GM23338 (cell line): Measurements from ENCODE around the gene GPHA2. TPM values are rescaled to one million over a fixed set of nuclear protein-coding genes. Genes with fewer than 3 reads are reported as not detected.
A peak's percentile ranks its signal among the peaks of the same experiment; 100 is the strongest.

Experiments used
- CREB1 ChIP-seq: fragments of 250-450 bp; sonication (Bioruptor Pico); IDR thresholded peaks from 2 replicates; pipeline ENCODE4 v1.5.0; 2020; ENCODE audit warnings: low read depth, mild to moderate bottlenecking, moderate library complexity
- EZH2phosphoT487 ChIP-seq: fragments of 200-600 bp; sonication (generic); IDR thresholded peaks from one replicate; pipeline ENCODE4 v1.8.1; 2018; ENCODE audit warnings: antibody characterized with exemption; ENCODE audit not compliant: unreplicated experiment
- JUNB ChIP-seq: IDR thresholded peaks from one replicate; pipeline ENCODE4 v1.6.1; 2016; ENCODE audit warnings: antibody characterized with exemption; ENCODE audit not compliant: unreplicated experiment
- POLR2AphosphoS5 ChIP-seq: IDR thresholded peaks from 2 replicates; pipeline ENCODE4 v1.6.1; 2016; ENCODE audit warnings: antibody characterized with exemption, low read depth
- ZNF114 ChIP-seq: fragments of 250-450 bp; sonication (Bioruptor Pico); IDR thresholded peaks from 2 replicates; pipeline ENCODE4 v1.5.0; 2020; ENCODE audit warnings: mild to moderate bottlenecking, moderate library complexity
- ZNF331 ChIP-seq: fragments of 250-450 bp; sonication (Bioruptor Pico); IDR thresholded peaks from 2 replicates; pipeline ENCODE4 v1.5.0; 2020; ENCODE audit warnings: low read depth, mild to moderate bottlenecking, moderate library complexity
- microRNA counts: library from miRNA; unstranded; fragments of <30 nt; microRNA quantifications from one replicate; lab custom pipeline; 2017
- microRNA-seq: library from miRNA; unstranded; fragments of <30 nt; microRNA quantifications from one replicate; pipeline ENCODE4, GENCODE V29; 2017
- polyA plus RNA-seq: library from polyadenylated mRNA; unstranded; fragments of >200 nt; fragmentation: Nextera tagmentation; extraction: Ambion mirVana; gene quantifications from 2 replicates; pipeline ENCODE4 v1.2.1, GENCODE V29; 2016
- small RNA-seq: library from RNA; depleted of rRNA; stranded (forward); fragments of <200 nt; gene quantifications from one replicate; pipeline ENCODE3, GENCODE V24; 2014; ENCODE audit warnings: low replicate concordance
- total RNA-seq: library from RNA; depleted of rRNA; stranded (reverse); fragments of >200 nt; shearing (Covaris generic); gene quantifications from 2 replicates; pipeline ENCODE4 v1.2.3, GENCODE V29; 2014; rRNA removed
- TF ChIP-seq, protein P1 (sequence below): fragments of 250-450 bp; sonication (Bioruptor Pico); IDR thresholded peaks from 2 replicates; pipeline ENCODE4 v1.5.0; 2020; ENCODE audit warnings: mild to moderate bottlenecking, moderate library complexity
- TF ChIP-seq, protein P2 (sequence below), 2 experiments: fragments of 200-600 bp in 1 of 2; sonication (generic) in 1 of 2; conservative IDR thresholded peaks; 2 replicates each; pipeline versions ENCODE4 v1.5.1 to v1.6.1; 2016 to 2017; ENCODE audit warnings: antibody characterized with exemption in 2 of 2, low read depth in 2 of 2, mild to moderate bottlenecking in 2 of 2, moderate library complexity in 1 of 2
- TF ChIP-seq, protein P3 (sequence below): IDR thresholded peaks from 2 replicates; pipeline ENCODE4 v1.6.1; 2016; ENCODE audit warnings: antibody characterized with exemption

The GPHA2 gene
- total and polyA plus RNA-seq, 2 experiments from 2014 or later = 0.83 to 1.8 TPM

DNA sequence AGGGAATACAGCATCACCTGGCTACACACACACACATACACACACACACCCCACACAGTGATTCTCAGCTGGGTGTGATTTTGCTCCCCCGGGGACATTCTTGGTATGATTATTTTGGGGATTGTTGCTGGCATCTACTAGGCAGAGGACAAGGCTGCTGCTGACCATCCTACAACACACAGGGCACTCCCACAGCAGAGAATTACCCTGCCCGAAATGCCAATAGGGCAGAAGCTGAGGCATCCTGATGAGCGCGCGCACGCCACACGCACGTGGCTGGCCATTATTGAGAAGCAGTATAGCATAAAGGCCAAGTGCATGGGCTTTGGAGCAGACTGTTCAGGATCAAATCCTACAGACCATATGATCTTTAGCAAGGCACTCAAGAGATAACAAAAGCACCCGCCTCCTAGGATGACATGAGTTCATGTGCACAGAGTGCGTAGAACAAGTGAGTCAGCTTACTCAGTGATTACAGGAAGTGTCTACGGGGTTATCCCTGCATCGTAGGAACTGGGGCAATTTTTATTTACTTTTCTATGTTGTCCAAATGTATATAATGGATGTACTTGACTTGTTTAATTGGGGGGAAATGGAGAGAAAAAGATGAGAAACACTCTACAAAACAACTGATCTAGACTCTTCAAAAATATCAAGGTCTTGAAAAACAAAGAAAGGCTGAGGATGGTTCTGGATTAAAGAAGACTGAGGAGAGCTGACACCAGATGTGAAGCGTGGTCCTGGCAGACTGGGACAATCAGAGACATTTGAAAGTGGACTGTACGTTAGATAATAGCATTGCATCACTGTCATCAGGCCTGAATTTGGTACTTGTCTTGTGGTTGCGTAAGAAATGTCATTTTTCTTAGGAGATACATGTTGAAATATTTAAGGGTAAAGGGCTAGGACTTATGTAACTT lies 50.1 kb downstream of the GPHA2 start (continued):
- TF ChIP-seq, protein P1, sequence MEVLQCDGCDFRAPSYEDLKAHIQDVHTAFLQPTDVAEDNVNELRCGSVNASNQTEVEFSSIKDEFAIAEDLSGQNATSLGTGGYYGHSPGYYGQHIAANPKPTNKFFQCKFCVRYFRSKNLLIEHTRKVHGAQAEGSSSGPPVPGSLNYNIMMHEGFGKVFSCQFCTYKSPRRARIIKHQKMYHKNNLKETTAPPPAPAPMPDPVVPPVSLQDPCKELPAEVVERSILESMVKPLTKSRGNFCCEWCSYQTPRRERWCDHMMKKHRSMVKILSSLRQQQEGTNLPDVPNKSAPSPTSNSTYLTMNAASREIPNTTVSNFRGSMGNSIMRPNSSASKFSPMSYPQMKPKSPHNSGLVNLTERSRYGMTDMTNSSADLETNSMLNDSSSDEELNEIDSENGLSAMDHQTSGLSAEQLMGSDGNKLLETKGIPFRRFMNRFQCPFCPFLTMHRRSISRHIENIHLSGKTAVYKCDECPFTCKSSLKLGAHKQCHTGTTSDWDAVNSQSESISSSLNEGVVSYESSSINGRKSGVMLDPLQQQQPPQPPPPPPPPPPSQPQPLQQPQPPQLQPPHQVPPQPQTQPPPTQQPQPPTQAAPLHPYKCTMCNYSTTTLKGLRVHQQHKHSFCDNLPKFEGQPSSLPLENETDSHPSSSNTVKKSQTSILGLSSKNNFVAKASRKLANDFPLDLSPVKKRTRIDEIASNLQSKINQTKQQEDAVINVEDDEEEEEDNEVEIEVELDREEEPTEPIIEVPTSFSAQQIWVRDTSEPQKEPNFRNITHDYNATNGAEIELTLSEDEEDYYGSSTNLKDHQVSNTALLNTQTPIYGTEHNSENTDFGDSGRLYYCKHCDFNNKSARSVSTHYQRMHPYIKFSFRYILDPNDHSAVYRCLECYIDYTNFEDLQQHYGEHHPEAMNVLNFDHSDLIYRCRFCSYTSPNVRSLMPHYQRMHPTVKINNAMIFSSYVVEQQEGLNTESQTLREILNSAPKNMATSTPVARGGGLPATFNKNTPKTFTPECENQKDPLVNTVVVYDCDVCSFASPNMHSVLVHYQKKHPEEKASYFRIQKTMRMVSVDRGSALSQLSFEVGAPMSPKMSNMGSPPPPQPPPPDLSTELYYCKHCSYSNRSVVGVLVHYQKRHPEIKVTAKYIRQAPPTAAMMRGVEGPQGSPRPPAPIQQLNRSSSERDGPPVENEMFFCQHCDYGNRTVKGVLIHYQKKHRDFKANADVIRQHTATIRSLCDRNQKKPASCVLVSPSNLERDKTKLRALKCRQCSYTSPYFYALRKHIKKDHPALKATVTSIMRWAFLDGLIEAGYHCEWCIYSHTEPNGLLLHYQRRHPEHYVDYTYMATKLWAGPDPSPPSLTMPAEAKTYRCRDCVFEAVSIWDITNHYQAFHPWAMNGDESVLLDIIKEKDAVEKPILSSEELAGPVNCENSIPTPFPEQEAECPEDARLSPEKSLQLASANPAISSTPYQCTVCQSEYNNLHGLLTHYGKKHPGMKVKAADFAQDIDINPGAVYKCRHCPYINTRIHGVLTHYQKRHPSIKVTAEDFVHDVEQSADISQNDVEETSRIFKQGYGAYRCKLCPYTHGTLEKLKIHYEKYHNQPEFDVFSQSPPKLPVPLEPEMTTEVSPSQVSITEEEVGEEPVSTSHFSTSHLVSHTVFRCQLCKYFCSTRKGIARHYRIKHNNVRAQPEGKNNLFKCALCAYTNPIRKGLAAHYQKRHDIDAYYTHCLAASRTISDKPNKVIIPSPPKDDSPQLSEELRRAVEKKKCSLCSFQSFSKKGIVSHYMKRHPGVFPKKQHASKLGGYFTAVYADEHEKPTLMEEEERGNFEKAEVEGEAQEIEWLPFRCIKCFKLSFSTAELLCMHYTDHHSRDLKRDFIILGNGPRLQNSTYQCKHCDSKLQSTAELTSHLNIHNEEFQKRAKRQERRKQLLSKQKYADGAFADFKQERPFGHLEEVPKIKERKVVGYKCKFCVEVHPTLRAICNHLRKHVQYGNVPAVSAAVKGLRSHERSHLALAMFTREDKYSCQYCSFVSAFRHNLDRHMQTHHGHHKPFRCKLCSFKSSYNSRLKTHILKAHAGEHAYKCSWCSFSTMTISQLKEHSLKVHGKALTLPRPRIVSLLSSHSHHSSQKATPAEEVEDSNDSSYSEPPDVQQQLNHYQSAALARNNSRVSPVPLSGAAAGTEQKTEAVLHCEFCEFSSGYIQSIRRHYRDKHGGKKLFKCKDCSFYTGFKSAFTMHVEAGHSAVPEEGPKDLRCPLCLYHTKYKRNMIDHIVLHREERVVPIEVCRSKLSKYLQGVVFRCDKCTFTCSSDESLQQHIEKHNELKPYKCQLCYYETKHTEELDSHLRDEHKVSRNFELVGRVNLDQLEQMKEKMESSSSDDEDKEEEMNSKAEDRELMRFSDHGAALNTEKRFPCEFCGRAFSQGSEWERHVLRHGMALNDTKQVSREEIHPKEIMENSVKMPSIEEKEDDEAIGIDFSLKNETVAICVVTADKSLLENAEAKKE (CRISPR knock-in tag) = no peak
- TF ChIP-seq POLR2AphosphoS5 (no peak), ZNF331 (CRISPR knock-in tag) (no peak), CREB1 (CRISPR knock-in tag) (no peak), JUNB (no peak), EZH2phosphoT487 (no peak), ZNF114 (CRISPR knock-in tag) (no peak)
- TF ChIP-seq, protein P2, sequence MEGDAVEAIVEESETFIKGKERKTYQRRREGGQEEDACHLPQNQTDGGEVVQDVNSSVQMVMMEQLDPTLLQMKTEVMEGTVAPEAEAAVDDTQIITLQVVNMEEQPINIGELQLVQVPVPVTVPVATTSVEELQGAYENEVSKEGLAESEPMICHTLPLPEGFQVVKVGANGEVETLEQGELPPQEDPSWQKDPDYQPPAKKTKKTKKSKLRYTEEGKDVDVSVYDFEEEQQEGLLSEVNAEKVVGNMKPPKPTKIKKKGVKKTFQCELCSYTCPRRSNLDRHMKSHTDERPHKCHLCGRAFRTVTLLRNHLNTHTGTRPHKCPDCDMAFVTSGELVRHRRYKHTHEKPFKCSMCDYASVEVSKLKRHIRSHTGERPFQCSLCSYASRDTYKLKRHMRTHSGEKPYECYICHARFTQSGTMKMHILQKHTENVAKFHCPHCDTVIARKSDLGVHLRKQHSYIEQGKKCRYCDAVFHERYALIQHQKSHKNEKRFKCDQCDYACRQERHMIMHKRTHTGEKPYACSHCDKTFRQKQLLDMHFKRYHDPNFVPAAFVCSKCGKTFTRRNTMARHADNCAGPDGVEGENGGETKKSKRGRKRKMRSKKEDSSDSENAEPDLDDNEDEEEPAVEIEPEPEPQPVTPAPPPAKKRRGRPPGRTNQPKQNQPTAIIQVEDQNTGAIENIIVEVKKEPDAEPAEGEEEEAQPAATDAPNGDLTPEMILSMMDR (conservative IDR thresholded peaks at IDR 0.05; ENCODE audit: low read depth in 2 of 2) = no peak
- TF ChIP-seq, protein P3, sequence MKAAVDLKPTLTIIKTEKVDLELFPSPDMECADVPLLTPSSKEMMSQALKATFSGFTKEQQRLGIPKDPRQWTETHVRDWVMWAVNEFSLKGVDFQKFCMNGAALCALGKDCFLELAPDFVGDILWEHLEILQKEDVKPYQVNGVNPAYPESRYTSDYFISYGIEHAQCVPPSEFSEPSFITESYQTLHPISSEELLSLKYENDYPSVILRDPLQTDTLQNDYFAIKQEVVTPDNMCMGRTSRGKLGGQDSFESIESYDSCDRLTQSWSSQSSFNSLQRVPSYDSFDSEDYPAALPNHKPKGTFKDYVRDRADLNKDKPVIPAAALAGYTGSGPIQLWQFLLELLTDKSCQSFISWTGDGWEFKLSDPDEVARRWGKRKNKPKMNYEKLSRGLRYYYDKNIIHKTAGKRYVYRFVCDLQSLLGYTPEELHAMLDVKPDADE = no peak

MicroRNA genes within 50 kb of the gene (microRNA counts, 767-probe panel; counts per million panel counts)
- microRNA hsa-miR-192-5p (lab: Ali Mortazavi, UCI) = 3,097 counts per million, percentile 8 among the panel's probes with 10 or more counts

Small RNA genes within 50 kb of the gene (microRNA-seq; reads per million reads assigned to microRNA genes)
- gene MIR6749 (not detected), gene MIR6750 (not detected)

Small RNA genes within 50 kb of the gene (small RNA-seq; reads per million reads assigned to genes)
- not detected for gene MIR6749
- gene MIR6750 = not detected

Other genes starting within 250 kb of the GPHA2 start
- gene NRXN2, start 212.7 kb downstream of the GPHA2 start, total RNA-seq = 17.0 and 22.1 TPM in 2 replicates
- 3.4 and 5.7 TPM in 2 replicates for gene NRXN2, start 212.7 kb downstream of the GPHA2 start, polyA plus RNA-seq
- gene RASGRP2, start 191.8 kb downstream of the GPHA2 start, total RNA-seq = 30.1 and 34.4 TPM in 2 replicates
- 50.4 and 60.5 TPM in 2 replicates for gene RASGRP2, start 191.8 kb downstream of the GPHA2 start, polyA plus RNA-seq
- 3.9 and 4.4 TPM in 2 replicates for gene PYGM, start 175.9 kb downstream of the GPHA2 start, total RNA-seq
- 1.5 and 2.8 TPM in 2 replicates for gene PYGM, start 175.9 kb downstream of the GPHA2 start, polyA plus RNA-seq
- gene SF1, start 157.4 kb downstream of the GPHA2 start, total RNA-seq = 235 and 252 TPM in 2 replicates
- 76.9 and 82.9 TPM in 2 replicates for gene SF1, start 157.4 kb downstream of the GPHA2 start, polyA plus RNA-seq
- 32.3 and 42.6 TPM in 2 replicates for gene MAP4K2, start 132.7 kb downstream of the GPHA2 start, total RNA-seq
- gene MAP4K2, start 132.7 kb downstream of the GPHA2 start, polyA plus RNA-seq = 9.9 and 11.2 TPM in 2 replicates
- 38.9 and 45.2 TPM in 2 replicates for gene MEN1, start 125.3 kb downstream of the GPHA2 start, total RNA-seq
- gene MEN1, start 125.3 kb downstream of the GPHA2 start, polyA plus RNA-seq = 27.2 and 31.6 TPM in 2 replicates
- 10.1 and 11.6 TPM in 2 replicates for gene CDC42BPG, start 91.2 kb downstream of the GPHA2 start, total RNA-seq
- gene CDC42BPG, start 91.2 kb downstream of the GPHA2 start, polyA plus RNA-seq = 1.8 and 2.3 TPM in 2 replicates
- gene EHD1, start 57.3 kb downstream of the GPHA2 start, total RNA-seq = 43.8 and 69.7 TPM in 2 replicates
- 16.7 and 16.9 TPM in 2 replicates for gene EHD1, start 57.3 kb downstream of the GPHA2 start, polyA plus RNA-seq
- gene ATG2A, start 18.7 kb downstream of the GPHA2 start, total RNA-seq = 26.2 and 31.7 TPM in 2 replicates
- gene ATG2A, start 18.7 kb downstream of the GPHA2 start, polyA plus RNA-seq = 8.7 and 9.2 TPM in 2 replicates
- 3.3 and 5.8 TPM in 2 replicates for gene PPP2R5B, start 11.2 kb downstream of the GPHA2 start, total RNA-seq
- 2.6 and 2.8 TPM in 2 replicates for gene PPP2R5B, start 11.2 kb downstream of the GPHA2 start, polyA plus RNA-seq
- not detected in 2 replicates for gene MAJIN, start 36.2 kb upstream of the GPHA2 start, total RNA-seq
- not detected in 2 replicates for gene MAJIN, start 36.2 kb upstream of the GPHA2 start, polyA plus RNA-seq
- gene BATF2, start 61.1 kb upstream of the GPHA2 start, total RNA-seq = 0.58 and 1.6 TPM in 2 replicates
- 0.53 and 1.2 TPM in 2 replicates for gene BATF2, start 61.1 kb upstream of the GPHA2 start, polyA plus RNA-seq
- 170 and 193 TPM in 2 replicates for gene ARL2, start 78.3 kb upstream of the GPHA2 start, total RNA-seq
- 216 and 236 TPM in 2 replicates for gene ARL2, start 78.3 kb upstream of the GPHA2 start, polyA plus RNA-seq
- 15.6 and 21.4 TPM in 2 replicates for gene SNX15, start 91.5 kb upstream of the GPHA2 start, total RNA-seq
- 13.0 and 13.6 TPM in 2 replicates for gene SNX15, start 91.5 kb upstream of the GPHA2 start, polyA plus RNA-seq
- gene SAC3D1, start 105.3 kb upstream of the GPHA2 start, total RNA-seq = 30.3 and 31.1 TPM in 2 replicates
- gene SAC3D1, start 105.3 kb upstream of the GPHA2 start, polyA plus RNA-seq = 21.6 and 21.8 TPM in 2 replicates
- 11.0 and 13.7 TPM in 2 replicates for gene NAALADL1, start 122.7 kb upstream of the GPHA2 start, total RNA-seq
- gene NAALADL1, start 122.7 kb upstream of the GPHA2 start, polyA plus RNA-seq = 8.0 and 11.1 TPM in 2 replicates
- 63.3 and 70.9 TPM in 2 replicates for gene CDCA5, start 148.1 kb upstream of the GPHA2 start, total RNA-seq
- 53.3 and 64.9 TPM in 2 replicates for gene CDCA5, start 148.1 kb upstream of the GPHA2 start, polyA plus RNA-seq
- 16.7 and 26.8 TPM in 2 replicates for gene ZFPL1, start 148.3 kb upstream of the GPHA2 start, total RNA-seq
- gene ZFPL1, start 148.3 kb upstream of the GPHA2 start, polyA plus RNA-seq = 23.5 and 26.3 TPM in 2 replicates
- gene VPS51, start 160.3 kb upstream of the GPHA2 start, total RNA-seq = 435 and 450 TPM in 2 replicates
- gene VPS51, start 160.3 kb upstream of the GPHA2 start, polyA plus RNA-seq = 42.2 and 45.3 TPM in 2 replicates
- 70.2 and 82.3 TPM in 2 replicates for gene TM7SF2, start 176.0 kb upstream of the GPHA2 start, total RNA-seq
- 43.5 and 48.7 TPM in 2 replicates for gene TM7SF2, start 176.0 kb upstream of the GPHA2 start, polyA plus RNA-seq
- 17.4 and 18.1 TPM in 2 replicates for gene ZNHIT2, start 181.8 kb upstream of the GPHA2 start, total RNA-seq
- gene ZNHIT2, start 181.8 kb upstream of the GPHA2 start, polyA plus RNA-seq = 17.7 and 18.3 TPM in 2 replicates
- 262 and 329 TPM in 2 replicates for gene FAU, start 186.2 kb upstream of the GPHA2 start, total RNA-seq
- gene FAU, start 186.2 kb upstream of the GPHA2 start, polyA plus RNA-seq = 1,177 and 1,316 TPM in 2 replicates
- 61.9 and 64.9 TPM in 2 replicates for gene MRPL49, start 186.4 kb upstream of the GPHA2 start, total RNA-seq
- gene MRPL49, start 186.4 kb upstream of the GPHA2 start, polyA plus RNA-seq = 27.7 and 28.4 TPM in 2 replicates
- 28.3 and 28.7 TPM in 2 replicates for gene SYVN1, start 198.6 kb upstream of the GPHA2 start, total RNA-seq
- gene SYVN1, start 198.6 kb upstream of the GPHA2 start, polyA plus RNA-seq = 13.8 and 14.0 TPM in 2 replicates
- gene SPDYC, start 234.3 kb upstream of the GPHA2 start, total RNA-seq = not detected in 2 replicates
- 0.27 and 0.52 TPM in 2 replicates for gene SPDYC, start 234.3 kb upstream of the GPHA2 start, polyA plus RNA-seq
- gene CAPN1, start 246.0 kb upstream of the GPHA2 start, total RNA-seq = 271 and 277 TPM in 2 replicates
- 63.0 and 67.3 TPM in 2 replicates for gene CAPN1, start 246.0 kb upstream of the GPHA2 start, polyA plus RNA-seq